GM18499 (cell line): ENCODE measurements around the gene ITPKB.
"Not testable (repeated sequence)": the region's sequence is repeated elsewhere in the genome, so short reads cannot be mapped to it uniquely, and the experiment has no call there.

Experiments used
- ATAC-seq: cut with Tn5 transposase; IDR thresholded peaks from one replicate; pipeline ENCODE4 v1.9.1; 2021; ENCODE audit warnings: moderate number of reproducible peaks; ENCODE audit not compliant: insufficient read depth, unreplicated experiment

ITPKB gene

GRCh38 chr1:226761322-226761721, 22.2 kb upstream of the ITPKB start:
- ATAC-seq = no peak

GRCh38 chr1:226754793-226755533, 15.9 kb upstream of the ITPKB start:
- ATAC-seq = no peak

DNA sequence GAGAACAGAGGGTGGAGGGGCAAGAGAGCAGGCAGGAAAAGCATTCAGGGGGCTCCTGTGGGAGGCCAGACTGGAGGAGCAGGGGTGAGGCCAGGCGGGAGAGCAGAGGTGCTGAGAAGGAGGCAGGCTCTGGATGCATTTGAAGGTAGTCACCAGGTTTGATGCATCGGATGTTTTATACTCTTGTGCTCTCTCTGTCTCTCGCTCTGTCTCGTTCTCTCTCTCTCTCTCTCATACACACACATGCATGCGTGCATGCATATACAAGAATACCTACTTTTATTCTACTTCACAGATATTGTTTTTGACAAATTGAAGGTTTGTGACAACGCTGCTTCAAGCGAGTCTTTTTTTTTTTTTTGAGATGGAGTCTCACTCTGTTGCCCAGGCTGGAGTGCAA, 15.0 kb upstream of the ITPKB start:
- ATAC-seq = no peak

GRCh38 chr1:226751703-226752102, 12.6 kb upstream of the ITPKB start:
- no peak for ATAC-seq

DNA sequence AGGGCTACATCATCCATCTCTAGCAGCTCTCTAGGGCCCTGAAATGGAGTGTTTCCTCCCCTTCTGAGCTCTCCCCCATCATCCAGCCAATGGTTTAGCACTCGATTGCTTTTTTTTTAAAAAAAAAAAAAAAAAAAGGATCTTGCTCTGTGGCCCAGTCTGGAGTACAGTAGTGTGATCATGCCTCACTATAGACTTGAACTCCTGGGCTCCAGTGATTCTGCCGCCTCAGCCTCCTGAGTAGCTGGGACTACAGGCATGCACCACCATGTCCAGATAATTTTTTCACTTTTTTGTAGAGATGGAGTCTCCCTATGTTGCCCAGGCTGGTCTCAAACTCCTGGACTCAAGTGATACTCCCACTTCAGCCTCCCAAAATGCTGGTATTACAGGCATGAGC, 12.1 kb upstream of the ITPKB start:
- no peak for ATAC-seq

- no peak for ATAC-seq
Measured at GRCh38 chr1:226749467-226749866, 10.4 kb upstream of the ITPKB start.

- no peak for ATAC-seq
Measured at GRCh38 chr1:226748306-226748705, 9.2 kb upstream of the ITPKB start.

GRCh38 chr1:226747519-226748263, 8.6 kb upstream of the ITPKB start:
- not testable (repeated sequence) for ATAC-seq

DNA sequence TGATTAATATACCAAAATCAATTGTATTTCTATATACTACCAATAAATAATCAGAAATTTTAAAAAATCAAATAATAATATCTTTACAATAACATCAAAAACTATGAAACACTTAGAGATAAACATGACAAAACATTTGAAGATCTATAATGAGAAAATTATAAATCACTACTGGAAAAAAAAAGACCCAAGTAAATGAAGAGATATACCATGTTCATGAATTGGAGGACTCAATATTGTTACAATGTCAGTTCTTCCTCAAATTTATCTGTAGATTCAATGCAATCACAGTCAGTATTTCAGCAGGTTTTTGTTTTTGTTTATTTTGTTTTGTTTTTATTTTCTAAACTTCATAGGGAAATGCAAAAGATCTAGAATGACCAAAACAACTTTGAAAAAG, 4.2 kb upstream of the ITPKB start:
- ATAC-seq = no peak

DNA sequence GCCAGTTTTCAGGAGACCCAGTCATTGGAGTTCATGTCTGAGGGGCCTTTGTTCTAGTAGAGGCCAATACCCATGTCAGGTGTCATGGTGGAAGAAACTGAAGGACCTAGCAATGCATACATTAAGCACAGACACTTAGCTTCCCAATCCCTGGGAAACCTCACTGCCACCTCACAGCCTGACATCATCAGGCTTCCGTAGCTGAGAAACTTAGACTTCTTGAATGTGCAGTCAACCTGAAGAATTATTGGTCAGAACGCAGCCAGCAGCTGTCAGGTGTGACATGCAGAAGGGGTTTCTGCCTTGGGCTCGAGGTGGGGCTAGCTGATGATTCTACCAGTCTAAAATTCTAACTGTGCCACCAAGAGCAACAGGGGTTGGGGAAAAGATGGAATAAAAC, 1.9 kb upstream of the ITPKB start:
- no peak for ATAC-seq

DNA sequence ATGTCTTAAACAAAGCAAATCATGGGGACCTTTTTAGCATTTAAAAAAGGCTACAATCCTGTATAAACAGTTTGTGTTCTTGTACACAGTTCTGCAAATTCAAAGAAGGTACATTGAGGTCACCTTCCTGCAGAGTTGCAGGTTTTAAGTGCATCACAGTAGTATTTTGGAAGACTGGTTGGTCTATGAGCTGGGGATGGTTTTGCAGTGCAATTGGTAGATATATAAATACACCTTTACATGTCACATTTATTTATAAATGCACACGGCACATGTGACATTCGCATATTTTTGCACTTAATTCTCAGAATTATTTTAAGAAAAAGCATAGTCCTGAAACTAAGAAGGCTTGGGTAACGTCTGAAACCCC, 599 bp upstream of the ITPKB start:
- ATAC-seq = no peak

DNA sequence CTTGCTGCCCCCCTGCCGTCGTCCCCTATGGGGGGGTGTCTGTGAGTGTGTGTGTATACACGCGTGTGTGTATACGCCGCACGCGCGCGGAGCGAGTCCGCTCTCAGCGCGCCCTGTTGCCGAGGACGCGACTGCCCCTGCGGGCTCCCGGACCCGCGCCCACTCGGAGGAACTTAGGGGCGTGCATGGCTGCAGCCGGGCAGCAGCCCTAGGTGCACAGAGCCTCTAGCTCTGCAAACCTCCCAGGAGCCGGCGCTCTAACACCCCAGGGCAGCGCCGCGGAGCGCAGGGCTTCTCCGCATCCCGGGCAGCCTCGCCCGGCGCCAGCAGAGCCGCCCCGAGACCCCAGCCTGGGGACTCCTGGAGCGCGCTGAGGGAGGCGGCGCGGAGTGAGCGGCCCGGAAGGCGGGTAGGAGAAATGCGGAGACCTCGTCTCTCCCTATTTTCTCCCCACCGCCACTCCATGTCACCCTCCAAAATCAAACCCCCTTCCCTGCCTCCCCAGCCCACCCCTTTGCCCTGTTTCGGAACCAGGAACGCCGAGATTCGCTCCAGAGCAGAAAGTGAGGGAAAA, 574 bp downstream of the ITPKB start:
- ATAC-seq = no peak

GRCh38 chr1:226737819-226738420, 1.2 kb downstream of the ITPKB start:
- no peak for ATAC-seq

GRCh38 chr1:226736908-226737818, 1.9 kb downstream of the ITPKB start:
- ATAC-seq = no peak

DNA sequence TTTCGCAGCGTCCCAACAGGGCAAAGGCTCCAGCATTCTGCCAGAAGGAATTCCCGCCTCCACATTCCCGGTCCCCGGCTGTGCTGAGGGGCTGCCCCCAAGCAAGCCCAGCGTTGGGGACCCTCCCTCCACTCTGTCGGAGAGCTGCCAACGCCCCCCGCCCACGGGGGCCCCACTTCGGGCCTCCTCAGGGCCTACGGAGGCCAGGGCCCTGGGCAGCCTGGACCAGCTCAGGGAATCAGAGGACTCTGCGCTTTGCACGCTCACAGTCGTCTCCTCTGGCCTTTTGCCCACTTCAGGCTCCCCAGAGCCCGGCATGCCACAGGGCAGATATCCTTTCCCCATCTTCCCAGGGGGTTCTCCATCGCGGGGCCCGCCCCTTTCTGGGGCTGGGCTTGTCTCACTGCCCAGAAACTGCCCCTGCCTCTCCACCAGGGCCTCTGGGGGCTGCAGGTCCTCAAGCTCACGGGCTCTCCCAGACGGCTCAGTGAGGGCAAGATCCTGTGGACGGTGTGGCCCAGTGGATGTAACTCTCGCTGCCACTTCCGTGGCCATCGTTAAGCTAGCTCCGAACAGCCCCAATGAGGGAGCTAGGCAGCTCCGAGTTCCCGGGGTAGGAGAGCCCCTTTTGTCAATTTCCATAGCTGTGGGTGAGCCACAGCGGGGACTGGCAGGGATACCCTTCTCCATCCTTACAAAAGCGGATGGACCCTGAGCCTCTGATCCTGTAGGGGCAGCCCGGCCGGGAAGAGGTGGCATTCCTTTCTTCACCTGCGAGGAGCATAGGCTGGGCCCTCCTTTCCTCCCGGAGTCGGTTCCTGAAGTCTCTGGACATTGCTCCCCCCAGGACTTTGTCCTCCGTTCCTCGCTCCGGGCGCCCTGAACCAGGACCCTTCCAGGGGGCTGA, 2.8 kb downstream of the ITPKB start:
- ATAC-seq = no peak

- no peak for ATAC-seq
Measured at GRCh38 chr1:226735576-226735975, 3.5 kb downstream of the ITPKB start.

DNA sequence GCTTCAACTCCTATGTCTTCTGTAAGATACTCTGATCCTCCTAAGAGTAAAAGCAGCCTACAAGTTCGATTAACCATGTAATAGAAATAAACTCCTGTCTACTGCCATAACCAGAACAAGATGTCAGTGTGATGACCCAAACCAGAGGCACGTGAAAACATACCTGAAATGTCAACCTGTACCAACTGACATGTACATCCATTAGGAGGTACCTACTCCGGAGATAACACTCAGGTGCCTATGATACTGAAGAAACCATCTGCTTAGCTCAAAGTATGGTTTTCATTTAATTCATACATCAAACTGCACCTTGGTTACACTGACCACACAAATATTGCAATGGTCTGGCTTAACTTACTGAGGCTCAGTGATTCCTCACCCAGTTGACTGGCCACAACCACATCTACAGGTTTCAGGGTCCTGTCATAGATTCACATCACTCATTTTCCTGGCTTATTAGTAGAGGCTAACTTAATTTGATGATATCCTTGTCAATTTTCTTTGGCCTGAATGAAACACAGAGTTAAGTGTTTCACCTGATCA, 4.4 kb downstream of the ITPKB start:
- ATAC-seq = no peak

DNA sequence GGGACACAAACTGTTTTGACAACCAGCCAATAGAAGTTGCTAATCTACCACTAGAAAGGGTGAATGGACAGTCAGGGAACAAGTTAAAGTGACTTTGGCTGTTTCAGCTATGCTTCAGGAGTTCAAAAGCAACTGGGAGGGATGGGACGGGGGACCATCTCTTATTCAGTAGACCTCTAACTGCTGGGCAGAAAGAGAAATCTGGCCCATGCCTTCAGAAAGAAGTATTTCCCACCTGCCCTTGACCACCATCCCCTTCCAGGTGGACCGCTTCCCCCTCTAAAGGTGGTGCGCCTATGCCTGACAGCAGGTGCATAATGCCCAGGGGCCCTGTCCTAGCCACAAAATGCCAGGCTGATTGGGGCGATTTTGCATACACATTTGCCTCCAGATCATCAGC, 5.2 kb downstream of the ITPKB start:
- no peak for ATAC-seq

DNA sequence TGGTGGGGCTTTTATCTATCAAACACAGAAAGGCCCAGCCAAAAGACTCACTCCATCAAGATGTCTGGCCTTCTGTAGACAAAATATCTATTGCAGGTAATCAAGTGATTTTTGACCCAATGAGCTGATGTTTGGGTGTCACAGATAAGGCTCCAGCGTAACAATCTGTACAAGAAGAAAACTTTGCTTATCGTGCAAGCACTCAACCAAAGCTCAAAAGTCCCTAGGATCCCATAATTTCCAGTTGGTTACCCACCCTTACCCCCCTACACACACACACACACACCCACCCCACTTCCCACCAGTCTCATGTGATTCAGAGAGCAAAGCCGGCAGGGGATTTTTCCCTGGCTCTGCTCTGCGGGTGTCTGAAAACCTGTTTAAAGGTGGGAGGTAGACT, 5.8 kb downstream of the ITPKB start:
- no peak for ATAC-seq
